Measurements from ENCODE around the gene OPCML. TPM values are rescaled to one million over a fixed set of nuclear protein-coding genes. Genes with fewer than 3 reads are reported as not detected.

The OPCML gene
- total RNA-seq, 1 donor from 2014 or later, result 0.61 TPM

GRCh38 chr11:133096981-133097380 is 435.3 kb downstream of the OPCML start:
- no peak overlapping the region for H3K4me3 Mint-ChIP-seq (ENCODE audit: unreplicated experiment)
- no peak for TF ChIP-seq CTCF (IDR thresholded peaks at IDR 0.05; ENCODE audit: partially characterized antibody, unreplicated experiment)
- H3K27ac Mint-ChIP-seq (ENCODE audit: unreplicated experiment), result no peak overlapping the region
- no peaks in the 10 kb centered on the region for H3K4me1 Mint-ChIP-seq (ENCODE audit: low read depth, unreplicated experiment)
- peaks cover 4% of the 10 kb centered on the region for H3K9me3 Mint-ChIP-seq (ENCODE audit: unreplicated experiment)
- H3K27me3 Mint-ChIP-seq (ENCODE audit: unreplicated experiment), result no peaks in the 10 kb centered on the region
- DNase-seq, result no peak
- H3K36me3 Mint-ChIP-seq (ENCODE audit: unreplicated experiment), result no peaks in the 10 kb centered on the region

GRCh38 chr11:133086518-133086917 is 445.8 kb downstream of the OPCML start:
- peaks cover 3% of the 10 kb centered on the region for H3K27me3 Mint-ChIP-seq (ENCODE audit: unreplicated experiment)
- TF ChIP-seq CTCF (IDR thresholded peaks at IDR 0.05; ENCODE audit: partially characterized antibody, unreplicated experiment), result no peak
- H3K27ac Mint-ChIP-seq (ENCODE audit: unreplicated experiment), result no peak overlapping the region
- H3K4me3 Mint-ChIP-seq (ENCODE audit: unreplicated experiment), result no peak overlapping the region
- H3K9me3 Mint-ChIP-seq (ENCODE audit: unreplicated experiment), result no peaks in the 10 kb centered on the region
- H3K36me3 Mint-ChIP-seq (ENCODE audit: unreplicated experiment), result no peaks in the 10 kb centered on the region
- peaks cover 1% of the 10 kb centered on the region for H3K4me1 Mint-ChIP-seq (ENCODE audit: low read depth, unreplicated experiment)
- DNase-seq, result no peak

GRCh38 chr11:133082841-133083488 is 449.3 kb downstream of the OPCML start:
- peak; percentile 95 for TF ChIP-seq CTCF (IDR thresholded peaks at IDR 0.05; ENCODE audit: partially characterized antibody, unreplicated experiment)
- Mint-ChIP-seq H3K27ac (ENCODE audit: unreplicated experiment) (no peak overlapping the region), H3K9me3 (ENCODE audit: unreplicated experiment) (no peaks in the 10 kb centered on the region), H3K27me3 (ENCODE audit: unreplicated experiment) (peaks cover 5% of the 10 kb centered on the region), H3K36me3 (ENCODE audit: unreplicated experiment) (no peaks in the 10 kb centered on the region), H3K4me1 (ENCODE audit: low read depth, unreplicated experiment) (peaks cover 10% of the 10 kb centered on the region), H3K4me3 (ENCODE audit: unreplicated experiment) (peak overlapping the region; percentile 78)
- peak; percentile 91 for DNase-seq

DNA sequence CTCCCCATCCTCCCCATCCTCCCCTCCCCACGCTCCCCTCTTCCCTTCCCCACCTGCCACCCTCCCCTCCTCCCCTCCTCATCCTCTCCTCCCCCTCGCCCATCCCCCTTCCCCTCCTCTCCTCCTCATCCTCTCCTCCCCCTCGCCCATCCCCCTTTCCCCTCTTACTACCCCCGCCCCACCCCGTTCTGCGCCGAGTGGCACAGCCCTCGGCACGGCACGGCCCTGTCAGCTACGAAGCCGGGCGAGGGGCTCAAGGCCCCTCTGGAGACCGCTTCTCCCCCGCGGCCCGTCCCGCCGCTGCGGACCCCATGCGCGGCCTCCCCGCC is 449.9 kb downstream of the OPCML start:
- Mint-ChIP-seq H3K27ac (ENCODE audit: unreplicated experiment) (no peak overlapping the region), H3K36me3 (ENCODE audit: unreplicated experiment) (no peaks in the 10 kb centered on the region), H3K4me1 (ENCODE audit: low read depth, unreplicated experiment) (peaks cover 10% of the 10 kb centered on the region), H3K27me3 (ENCODE audit: unreplicated experiment) (peaks cover 5% of the 10 kb centered on the region), H3K4me3 (ENCODE audit: unreplicated experiment) (no peak overlapping the region), H3K9me3 (ENCODE audit: unreplicated experiment) (no peaks in the 10 kb centered on the region)
- TF ChIP-seq CTCF (IDR thresholded peaks at IDR 0.05; ENCODE audit: partially characterized antibody, unreplicated experiment), result no peak
- DNase-seq, result peak; percentile 63

DNA sequence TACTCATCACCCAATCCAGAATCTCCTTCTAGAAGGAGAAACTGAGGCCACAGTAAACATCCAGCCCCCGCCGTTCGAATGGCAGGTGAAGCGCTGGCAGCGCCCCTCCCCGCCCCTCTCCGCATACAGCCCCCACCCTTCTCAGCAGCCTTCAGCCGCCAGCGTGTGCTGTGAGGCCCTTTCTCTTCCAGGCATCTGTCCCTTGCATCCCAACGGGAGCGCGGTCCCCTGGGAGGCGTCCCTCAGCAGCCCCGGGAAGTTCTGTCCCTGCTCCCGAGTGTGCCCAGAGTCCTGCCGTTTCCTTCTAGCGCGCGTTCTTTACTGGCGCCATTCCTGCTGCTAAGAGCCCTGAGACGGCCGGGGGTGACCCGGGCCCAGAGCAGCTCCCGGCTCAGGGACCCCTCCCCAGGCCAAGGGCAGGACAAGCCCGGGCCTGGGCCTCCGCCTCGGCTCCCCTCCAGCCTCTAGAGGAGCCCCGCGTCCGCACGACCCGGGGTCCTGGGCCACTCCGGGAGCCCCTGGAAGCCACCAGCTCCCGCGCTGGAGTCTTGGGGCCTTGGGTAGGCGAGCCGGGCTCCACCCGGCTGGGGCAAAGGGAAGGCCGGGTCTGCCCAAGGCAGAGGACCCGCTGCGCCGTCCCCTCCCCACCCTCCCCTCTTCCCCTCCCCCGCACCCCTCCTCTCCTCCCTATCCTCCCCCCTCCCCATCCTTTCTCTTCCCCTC is 450.4 kb downstream of the OPCML start:
- H3K27me3 Mint-ChIP-seq (ENCODE audit: unreplicated experiment), result peaks cover 5% of the 10 kb centered on the region
- H3K36me3 Mint-ChIP-seq (ENCODE audit: unreplicated experiment), result no peaks in the 10 kb centered on the region
- peak; percentile 38 for DNase-seq
- H3K4me1 Mint-ChIP-seq (ENCODE audit: low read depth, unreplicated experiment), result peaks cover 10% of the 10 kb centered on the region
- no peak for TF ChIP-seq CTCF (IDR thresholded peaks at IDR 0.05; ENCODE audit: partially characterized antibody, unreplicated experiment)
- H3K9me3 Mint-ChIP-seq (ENCODE audit: unreplicated experiment), result no peaks in the 10 kb centered on the region
- no peak overlapping the region for H3K27ac Mint-ChIP-seq (ENCODE audit: unreplicated experiment)
- peak overlapping the region; percentile 41 for H3K4me3 Mint-ChIP-seq (ENCODE audit: unreplicated experiment)
